Hematopoietic multipotent progenitor cell treated with erythropoietin and hydrocortisone succinate and interleukin-3 and kit ligand, for 17 days (in vitro differentiated cells): ENCODE results near the gene DPH2.

ENCODE experiments used
- DNase-seq: peaks from one replicate; pipeline ENCODE4 v3.0.0-alpha.2; 2015; ENCODE audit warnings: low spot score

Gene DPH2

GRCh38 chr1:43983253-43983899 is 13.6 kb downstream of the DPH2 start:
- no peak for DNase-seq

- no peak for DNase-seq
Observed at GRCh38 chr1:43984855-43985254, 15.0 kb downstream of the DPH2 start.

GRCh38 chr1:43985984-43986595 is 16.3 kb downstream of the DPH2 start:
- no peak for DNase-seq

- DNase-seq: no peak
Observed at GRCh38 chr1:43986712-43987111, 16.9 kb downstream of the DPH2 start.

- no peak for DNase-seq
Observed at GRCh38 chr1:43987159-43987902, 17.5 kb downstream of the DPH2 start.

- no peak for DNase-seq
Observed at GRCh38 chr1:43990271-43991199, 20.7 kb downstream of the DPH2 start.

GRCh38 chr1:43991200-43991475 is 21.3 kb downstream of the DPH2 start:
- no peak for DNase-seq

GRCh38 chr1:43991476-43992231 is 21.8 kb downstream of the DPH2 start, which contains the start of gene CCDC24:
CCDC24 (plus strand) TSS chr1:43991599; CDS start chr1:43991879, 280 bp downstream.
- DNase-seq: peak; percentile 80

- no peak for DNase-seq
Observed at GRCh38 chr1:43992232-43992995, 22.6 kb downstream of the DPH2 start.

- DNase-seq: no peak
Observed at GRCh38 chr1:43993206-43993914, 23.6 kb downstream of the DPH2 start.

- DNase-seq: no peak
Observed at GRCh38 chr1:43994071-43994470, 24.3 kb downstream of the DPH2 start.

- peak; percentile 58 for DNase-seq
Observed at GRCh38 chr1:43994794-43995790, 25.3 kb downstream of the DPH2 start.

- DNase-seq: no peak
Observed at GRCh38 chr1:43995984-43996732, 26.3 kb downstream of the DPH2 start.

- no peak for DNase-seq
Observed at GRCh38 chr1:43996733-43997115, 26.9 kb downstream of the DPH2 start.

- DNase-seq: no peak
Observed at GRCh38 chr1:43997295-43997999, 27.6 kb downstream of the DPH2 start.

GRCh38 chr1:43998000-43998378 is 28.2 kb downstream of the DPH2 start:
- DNase-seq: no peak

GRCh38 chr1:43999455-43999854 is 29.6 kb downstream of the DPH2 start:
- no peak for DNase-seq
